Endodermal cell (in vitro differentiated cells): ENCODE results near the gene COL27A1. TPM values are rescaled to one million over a fixed set of nuclear protein-coding genes. Genes with fewer than 3 reads are reported as not detected.
A peak's percentile ranks its signal among the peaks of the same experiment; 100 is the strongest.

Experiments used
- DNase-seq: peaks from one replicate; pipeline ENCODE4 v3.0.0-alpha.2; 2017
- H3K27ac ChIP-seq: 2 replicates; pipeline ENCODE4 v1.5.1; 2013; ENCODE audit warnings: mild to moderate bottlenecking, low read depth, low read length, moderate library complexity
- H3K27me3 ChIP-seq: 2 replicates; pipeline ENCODE4 v1.6.1; 2013; ENCODE audit warnings: mild to moderate bottlenecking, low read length, moderate library complexity; ENCODE audit not compliant: insufficient read depth, control insufficient read depth, poor library complexity, severe bottlenecking
- H3K36me3 ChIP-seq: 2 replicates; pipeline ENCODE4 v1.7.0; 2013; ENCODE audit warnings: mild to moderate bottlenecking, low read length, moderate library complexity; ENCODE audit not compliant: control insufficient read depth, insufficient read depth
- H3K4me1 ChIP-seq: one replicate; pipeline ENCODE4 v1.7.0; 2013; ENCODE audit warnings: low read length; ENCODE audit not compliant: control insufficient read depth, insufficient read depth
- H3K4me3 ChIP-seq: 2 replicates; pipeline ENCODE4 v1.5.1; 2013; ENCODE audit warnings: mild to moderate bottlenecking, low read length, moderate library complexity
- H3K9ac ChIP-seq: 2 replicates; pipeline ENCODE4 v1.6.1; 2013; ENCODE audit warnings: mild to moderate bottlenecking, low read length, moderate library complexity; ENCODE audit not compliant: poor library complexity, severe bottlenecking; ENCODE audit errors: extremely low read depth
- H3K9me3 ChIP-seq: 2 replicates; pipeline ENCODE4 v1.6.1; 2013; ENCODE audit warnings: mild to moderate bottlenecking, low read length, moderate library complexity; ENCODE audit not compliant: control insufficient read depth
- H3K27ac Mint-ChIP-seq: 2 replicates; pipeline ENCODE4 v1.8.0; 2020; ENCODE audit warnings: mixed read lengths
- H3K27me3 Mint-ChIP-seq: 2 replicates; pipeline ENCODE4 v1.8.0; 2021; ENCODE audit warnings: mild to moderate bottlenecking, mixed read lengths; ENCODE audit not compliant: insufficient read depth
- H3K36me3 Mint-ChIP-seq: 2 replicates; pipeline ENCODE4 v1.8.0; 2020; ENCODE audit warnings: low read depth, mixed read lengths
- H3K4me1 Mint-ChIP-seq: 2 replicates; pipeline ENCODE4 v1.8.0; 2020; ENCODE audit warnings: mixed read lengths
- H3K4me3 Mint-ChIP-seq: 2 replicates; pipeline ENCODE4 v1.8.0; 2020; ENCODE audit warnings: mild to moderate bottlenecking, moderate library complexity, mixed read lengths
- H3K9me3 Mint-ChIP-seq: 2 replicates; pipeline ENCODE4 v1.8.0; 2020; ENCODE audit warnings: mild to moderate bottlenecking, mixed read lengths
- CTCF ChIP-seq: fragments of 200-600 bp; sonication (generic); conservative IDR thresholded peaks from 2 replicates; pipeline ENCODE4 v1.5.0; 2021; ENCODE audit warnings: antibody characterized with exemption, mild to moderate bottlenecking
- WGBS, 2 experiments: methylation state at CpG; one replicate each; pipeline versions ENCODE4 v1.1.5 to v1.1.7; 2013; ENCODE audit warnings: missing lambda C conversion rate in 2 of 2, mixed read lengths in 1 of 2; ENCODE audit not compliant: insufficient coverage in 1 of 2, insufficient read length in 1 of 2; 5-methylcytosine and 5-hydroxymethylcytosine counted together
- total RNA-seq, 2 donors: library from RNA; stranded (reverse); fragmentation: NEBNext Ultra II Directional in 1 of 2; extraction: Animal tissue kit (Norgen Biotek cat#: 25700) in 1 of 2; gene quantifications; 2 replicates in 1 of 2; 3 replicates in 1 of 2; pipeline ENCODE4 v1.2.1, GENCODE V29; 2021

Gene COL27A1
- total RNA-seq, 2 donors from 2014 or later: 43.8 to 69.5 TPM

GRCh38 chr9:114233491-114234185 lies 78.3 kb downstream of the COL27A1 start:
- Mint-ChIP-seq H3K36me3 (peaks cover 10% of the 10 kb centered on the region), H3K4me1 (peaks cover 4% of the 10 kb centered on the region), H3K27me3 (no peaks in the 10 kb centered on the region), H3K9me3 (no peaks in the 10 kb centered on the region), H3K4me3 (no peak overlapping the region), H3K27ac (no peak overlapping the region)
- Histone ChIP-seq H3K27me3 (no peaks in the 10 kb centered on the region), H3K4me3 (no peak overlapping the region), H3K27ac (peak overlapping the region; percentile 10), H3K4me1 (peaks cover 1% of the 10 kb centered on the region), H3K36me3 (peaks cover 12% of the 10 kb centered on the region), H3K9ac (no peak overlapping the region), H3K9me3 (no peaks in the 10 kb centered on the region)
- no peak for DNase-seq
- TF ChIP-seq CTCF: no peak
- 90 to 91% methylated on average over 6 to 10 of the region's 10 CpGs for WGBS, 2 experiments

- no peak for TF ChIP-seq CTCF
- no peak for DNase-seq
- Mint-ChIP-seq H3K4me3 (no peak overlapping the region), H3K27me3 (no peaks in the 10 kb centered on the region), H3K9me3 (no peaks in the 10 kb centered on the region), H3K36me3 (peaks cover 10% of the 10 kb centered on the region), H3K27ac (no peak overlapping the region), H3K4me1 (peaks cover 12% of the 10 kb centered on the region)
- WGBS, 2 experiments: 87 to 91% methylated on average over 5 to 16 of the region's 16 CpGs
- Histone ChIP-seq H3K36me3 (peaks cover 22% of the 10 kb centered on the region), H3K9me3 (no peaks in the 10 kb centered on the region), H3K27me3 (no peaks in the 10 kb centered on the region), H3K9ac (no peak overlapping the region), H3K4me3 (no peak overlapping the region), H3K27ac (no peak overlapping the region), H3K4me1 (peaks cover 3% of the 10 kb centered on the region)
These were observed 79.8 kb downstream of the COL27A1 start for GRCh38 chr9:114235033-114235661.

GRCh38 chr9:114236391-114237138 lies 81.2 kb downstream of the COL27A1 start:
- Histone ChIP-seq H3K4me1 (peaks cover 3% of the 10 kb centered on the region), H3K36me3 (peaks cover 35% of the 10 kb centered on the region), H3K27me3 (no peaks in the 10 kb centered on the region), H3K27ac (no peak overlapping the region), H3K9ac (no peak overlapping the region), H3K4me3 (no peak overlapping the region), H3K9me3 (no peaks in the 10 kb centered on the region)
- H3K36me3 Mint-ChIP-seq: peaks cover 12% of the 10 kb centered on the region
- H3K27me3 Mint-ChIP-seq: no peaks in the 10 kb centered on the region
- no peaks in the 10 kb centered on the region for H3K9me3 Mint-ChIP-seq
- H3K4me1 Mint-ChIP-seq: peaks cover 12% of the 10 kb centered on the region
- TF ChIP-seq CTCF: no peak
- no peak for DNase-seq
- WGBS, 2 experiments: 84 to 88% methylated on average over 1 to 12 of the region's 12 CpGs
- peak overlapping the region; percentile 75 for H3K27ac Mint-ChIP-seq
- no peak overlapping the region for H3K4me3 Mint-ChIP-seq
